H9 (cell line): Measurements from ENCODE around the gene SPRY4. TPM values are rescaled to one million over a fixed set of nuclear protein-coding genes. Genes with fewer than 3 reads are reported as not detected.

Source experiments
- DNase-seq: peaks from one replicate; pipeline ENCODE4 v3.0.0-alpha.2; 2017
- H2AFZ ChIP-seq: one replicate; pipeline ENCODE4 v1.6.1; 2013; ENCODE audit warnings: mild to moderate bottlenecking, low read length, control low read depth, moderate library complexity
- H2AK5ac ChIP-seq: 2 replicates; pipeline ENCODE4 v1.6.1; 2013; ENCODE audit warnings: low read length, control low read depth, mixed read lengths; ENCODE audit not compliant: insufficient read length
- H2BK120ac ChIP-seq: one replicate; pipeline ENCODE4 v1.6.1; 2013; ENCODE audit warnings: low read depth, mild to moderate bottlenecking, low read length, control low read depth, inconsistent platforms; ENCODE audit not compliant: poor library complexity, severe bottlenecking
- H2BK12ac ChIP-seq: 2 replicates; pipeline ENCODE4 v1.6.1; 2013; ENCODE audit warnings: low read length, control low read depth, mixed read lengths, low read depth; ENCODE audit not compliant: insufficient read length
- H2BK15ac ChIP-seq: 2 replicates; pipeline ENCODE4 v1.6.1; 2013; ENCODE audit warnings: low read depth, low read length, control low read depth
- H2BK20ac ChIP-seq: one replicate; pipeline ENCODE4 v1.6.1; 2013; ENCODE audit warnings: low read depth, mild to moderate bottlenecking, low read length, control low read depth, inconsistent platforms; ENCODE audit not compliant: poor library complexity, severe bottlenecking
- H2BK5ac ChIP-seq: 2 replicates; pipeline ENCODE4 v1.6.1; 2013; ENCODE audit warnings: low read length, control low read depth, mixed read lengths; ENCODE audit not compliant: insufficient read length
- H3K14ac ChIP-seq: 2 replicates; pipeline ENCODE4 v1.6.1; 2013; ENCODE audit warnings: low read length, control low read depth; ENCODE audit not compliant: insufficient read depth
- H3K18ac ChIP-seq: 2 replicates; pipeline ENCODE4 v1.6.1; 2013; ENCODE audit warnings: low read depth, mild to moderate bottlenecking, mixed read lengths, low read length, control low read depth; ENCODE audit not compliant: insufficient read length
- H3K23ac ChIP-seq: 2 replicates; pipeline ENCODE4 v1.6.1; 2013; ENCODE audit warnings: low read length, control low read depth, mixed read lengths, low read depth; ENCODE audit not compliant: insufficient read length
- H3K23me2 ChIP-seq: 2 replicates; pipeline ENCODE4 v1.6.1; 2013; ENCODE audit warnings: low read depth, mild to moderate bottlenecking, mixed read lengths, low read length, control low read depth; ENCODE audit not compliant: insufficient read length, poor library complexity, severe bottlenecking
- H3K27ac ChIP-seq: 2 replicates; pipeline ENCODE4 v1.5.1; 2013; ENCODE audit warnings: low read length, control low read depth, mixed read lengths, low read depth; ENCODE audit not compliant: insufficient read length
- H3K27me3 ChIP-seq: 2 replicates; pipeline ENCODE4 v1.6.1; 2013; ENCODE audit warnings: low read length, control low read depth, inconsistent platforms; ENCODE audit not compliant: insufficient read depth
- H3K4ac ChIP-seq: 2 replicates; pipeline ENCODE4 v1.6.1; 2013; ENCODE audit warnings: low read depth, mild to moderate bottlenecking, control low read depth, inconsistent platforms, low read length, moderate library complexity
- H3K4me1 ChIP-seq: 2 replicates; pipeline ENCODE4 v1.6.1; 2013; ENCODE audit warnings: low read length, control low read depth, inconsistent platforms; ENCODE audit not compliant: insufficient read depth
- H3K4me2 ChIP-seq: 2 replicates; pipeline ENCODE4 v1.6.1; 2013; ENCODE audit warnings: low read length, control low read depth, mixed read lengths; ENCODE audit not compliant: insufficient read length, insufficient read depth
- H3K56ac ChIP-seq: 2 replicates; pipeline ENCODE4 v1.6.1; 2013; ENCODE audit warnings: low read depth, mild to moderate bottlenecking, mixed read lengths, low read length, control low read depth; ENCODE audit not compliant: insufficient read length
- H3K79me1 ChIP-seq: 2 replicates; pipeline ENCODE4 v1.6.1; 2013; ENCODE audit warnings: low read depth, mild to moderate bottlenecking, moderate library complexity, low read length, control low read depth, inconsistent platforms; ENCODE audit not compliant: insufficient read depth, poor library complexity, severe bottlenecking
- H3K79me2 ChIP-seq: 2 replicates; pipeline ENCODE4 v1.6.1; 2013; ENCODE audit warnings: low read length, control low read depth, inconsistent platforms; ENCODE audit not compliant: insufficient read depth
- H3K9ac ChIP-seq: 2 replicates; pipeline ENCODE4 v1.6.1; 2013; ENCODE audit warnings: low read length, control low read depth, mixed read lengths; ENCODE audit not compliant: insufficient read length; ENCODE audit errors: extremely low read depth
- H3K9me3 ChIP-seq: one replicate; pipeline ENCODE4 v1.6.1; 2013; ENCODE audit warnings: low read depth, low read length, inconsistent platforms; ENCODE audit not compliant: control insufficient read depth
- H3T11ph ChIP-seq: one replicate; pipeline ENCODE4 v1.6.1; 2013; ENCODE audit warnings: mild to moderate bottlenecking, low read length, control low read depth, inconsistent platforms
- H4K20me1 ChIP-seq: one replicate; pipeline ENCODE4 v1.6.1; 2013; ENCODE audit not compliant: control insufficient read depth, insufficient read length, insufficient read depth
- H4K5ac ChIP-seq: 2 replicates; pipeline ENCODE4 v1.6.1; 2013; ENCODE audit warnings: low read depth, mild to moderate bottlenecking, mixed read lengths, low read length, control low read depth; ENCODE audit not compliant: insufficient read length
- H4K8ac ChIP-seq: replicated peaks from 2 replicates; pipeline ENCODE4 v1.6.1; 2013; ENCODE audit warnings: low read length, control low read depth, mixed read lengths, low read depth; ENCODE audit not compliant: insufficient read length
- H4K91ac ChIP-seq: 2 replicates; pipeline ENCODE4 v1.6.1; 2013; ENCODE audit warnings: low read depth, mild to moderate bottlenecking, moderate library complexity, mixed read lengths, low read length, control low read depth; ENCODE audit not compliant: insufficient read length
- H3K27ac Mint-ChIP-seq, 3 experiments: 2 replicates in 2 of 3; 3 replicates in 1 of 3; pipeline ENCODE4 v1.8.0; 2020 to 2021; ENCODE audit warnings: mixed read lengths in 3 of 3, mild to moderate bottlenecking in 1 of 3, moderate library complexity in 1 of 3
- H3K27me3 Mint-ChIP-seq: 2 replicates; pipeline ENCODE4 v1.8.0; 2021; ENCODE audit warnings: low read depth, mild to moderate bottlenecking, moderate library complexity, mixed read lengths
- H3K36me3 Mint-ChIP-seq, 3 experiments: 2 replicates in 2 of 3; 3 replicates in 1 of 3; pipeline ENCODE4 v1.8.0; 2020 to 2021; ENCODE audit warnings: low read depth in 3 of 3, mixed read lengths in 3 of 3; ENCODE audit not compliant: insufficient read depth in 1 of 3
- H3K4me1 Mint-ChIP-seq, 2 experiments: 2 replicates each; pipeline ENCODE4 v1.8.0; 2020; ENCODE audit warnings: mixed read lengths in 2 of 2
- H3K4me3 Mint-ChIP-seq, 2 experiments: 2 replicates in 1 of 2; 3 replicates in 1 of 2; pipeline ENCODE4 v1.8.0; 2020 to 2021; ENCODE audit warnings: mild to moderate bottlenecking in 2 of 2, mixed read lengths in 2 of 2, moderate library complexity in 1 of 2
- H3K9me3 Mint-ChIP-seq, 2 experiments: 2 replicates in 1 of 2; 3 replicates in 1 of 2; pipeline ENCODE4 v1.8.0; 2020; ENCODE audit warnings: mild to moderate bottlenecking in 2 of 2, mixed read lengths in 2 of 2, moderate library complexity in 1 of 2
- WGBS: extraction: QIAGEN DNeasy Blood & Tissue Kit; methylation state at CpG from one replicate; pipeline ENCODE4 v1.1.7; 2013; ENCODE audit warnings: missing lambda C conversion rate, low lambda C conversion rate, mixed read lengths; ENCODE audit not compliant: insufficient read length; ENCODE audit errors: extremely low coverage; 5-methylcytosine and 5-hydroxymethylcytosine counted together
- total RNA-seq: library from RNA; stranded (reverse); gene quantifications from 2 replicates; pipeline ENCODE4 v1.2.1, GENCODE V29; 2021
- TF ChIP-seq, protein P1 (sequence below): fragments of 200-600 bp; sonication (generic); conservative IDR thresholded peaks from 3 replicates; pipeline ENCODE4 v1.8.0; 2021; ENCODE audit warnings: antibody characterized with exemption, mild to moderate bottlenecking

Gene SPRY4
- total RNA-seq, 1 experiment from 2014 or later: 92.4 TPM

DNA sequence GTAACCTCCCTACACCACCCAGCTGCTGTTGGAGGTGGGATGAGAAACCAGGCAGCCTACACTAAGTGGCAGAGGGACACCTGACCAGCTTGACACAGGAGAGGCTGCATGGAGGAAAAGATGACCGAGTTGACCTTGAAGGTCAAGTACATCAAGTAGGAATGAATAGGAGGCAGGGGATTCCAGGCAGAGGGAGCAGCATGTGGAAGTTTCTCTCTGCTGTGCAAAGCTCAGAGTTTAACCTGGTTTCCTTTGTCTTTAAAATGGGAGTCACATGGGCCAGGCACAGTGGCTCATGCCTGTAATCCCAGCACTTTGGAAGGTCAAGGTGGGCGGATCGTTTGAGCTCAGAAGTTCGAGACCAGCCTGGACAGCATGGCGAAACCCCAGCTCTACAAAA lies 32.6 kb downstream of the SPRY4 start:
- no peaks in the 10 kb centered on the region for H3K9me3 Mint-ChIP-seq
- no peak overlapping the region for H3K9ac ChIP-seq
- no peak overlapping the region for H3K4me3 Mint-ChIP-seq
- peaks cover 63 to 64% of the 10 kb centered on the region in 2 experiments for H3K4me1 Mint-ChIP-seq
- no peak overlapping the region for H3K4me2 ChIP-seq
- no peak overlapping the region for H2AK5ac ChIP-seq
- H4K91ac ChIP-seq: no peak overlapping the region
- no peak overlapping the region for H3K56ac ChIP-seq
- H2BK12ac ChIP-seq: no peak overlapping the region
- H3K23ac ChIP-seq: no peak overlapping the region
- H4K20me1 ChIP-seq: no peaks in the 10 kb centered on the region
- TF ChIP-seq, protein P1, sequence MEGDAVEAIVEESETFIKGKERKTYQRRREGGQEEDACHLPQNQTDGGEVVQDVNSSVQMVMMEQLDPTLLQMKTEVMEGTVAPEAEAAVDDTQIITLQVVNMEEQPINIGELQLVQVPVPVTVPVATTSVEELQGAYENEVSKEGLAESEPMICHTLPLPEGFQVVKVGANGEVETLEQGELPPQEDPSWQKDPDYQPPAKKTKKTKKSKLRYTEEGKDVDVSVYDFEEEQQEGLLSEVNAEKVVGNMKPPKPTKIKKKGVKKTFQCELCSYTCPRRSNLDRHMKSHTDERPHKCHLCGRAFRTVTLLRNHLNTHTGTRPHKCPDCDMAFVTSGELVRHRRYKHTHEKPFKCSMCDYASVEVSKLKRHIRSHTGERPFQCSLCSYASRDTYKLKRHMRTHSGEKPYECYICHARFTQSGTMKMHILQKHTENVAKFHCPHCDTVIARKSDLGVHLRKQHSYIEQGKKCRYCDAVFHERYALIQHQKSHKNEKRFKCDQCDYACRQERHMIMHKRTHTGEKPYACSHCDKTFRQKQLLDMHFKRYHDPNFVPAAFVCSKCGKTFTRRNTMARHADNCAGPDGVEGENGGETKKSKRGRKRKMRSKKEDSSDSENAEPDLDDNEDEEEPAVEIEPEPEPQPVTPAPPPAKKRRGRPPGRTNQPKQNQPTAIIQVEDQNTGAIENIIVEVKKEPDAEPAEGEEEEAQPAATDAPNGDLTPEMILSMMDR: no peak
- H3T11ph ChIP-seq: no peak overlapping the region
- no peaks in the 10 kb centered on the region for H3K23me2 ChIP-seq
- no peak overlapping the region for H2BK120ac ChIP-seq
- no peak overlapping the region for H2BK5ac ChIP-seq
- H4K8ac ChIP-seq: no peak overlapping the region
- H3K18ac ChIP-seq: no peak overlapping the region
- H3K36me3 Mint-ChIP-seq: peaks cover 0 to 15% (median 12%) of the 10 kb centered on the region in 3 experiments; a peak in 5 of 7 replicates
- no CpG with 5 or more reads among the region's 5 CpGs for WGBS
- H3K79me2 ChIP-seq: peaks cover 1% of the 10 kb centered on the region; the same call in 1 of the 2 replicates
- H3K27me3 ChIP-seq: no peaks in the 10 kb centered on the region
- H2BK15ac ChIP-seq: no peak overlapping the region
- no peak overlapping the region for H2AFZ ChIP-seq
- no peaks in the 10 kb centered on the region for H3K9me3 ChIP-seq
- no peak overlapping the region for H3K27ac ChIP-seq
- H3K14ac ChIP-seq: no peak overlapping the region
- H3K27ac Mint-ChIP-seq: no peak overlapping the region; a peak in 1 of 7 replicates
- no peak overlapping the region for H2BK20ac ChIP-seq
- peaks cover 15% of the 10 kb centered on the region for H3K4me1 ChIP-seq
- no peaks in the 10 kb centered on the region; the same call in 1 of the 2 replicates for H3K27me3 Mint-ChIP-seq
- no peak overlapping the region for H4K5ac ChIP-seq
- no peaks in the 10 kb centered on the region for H3K79me1 ChIP-seq
- no peak for DNase-seq
- H3K4ac ChIP-seq: no peak overlapping the region
